Measurements from ENCODE around the gene P3H4. TPM values are rescaled to one million over a fixed set of nuclear protein-coding genes. Genes with fewer than 3 reads are reported as not detected.
A peak's percentile ranks its signal among the peaks of the same experiment; 100 is the strongest.

Gene P3H4
- total and polyA plus RNA-seq, 7 donors = 3.0 to 12.3 (median 9.9) TPM

DNA sequence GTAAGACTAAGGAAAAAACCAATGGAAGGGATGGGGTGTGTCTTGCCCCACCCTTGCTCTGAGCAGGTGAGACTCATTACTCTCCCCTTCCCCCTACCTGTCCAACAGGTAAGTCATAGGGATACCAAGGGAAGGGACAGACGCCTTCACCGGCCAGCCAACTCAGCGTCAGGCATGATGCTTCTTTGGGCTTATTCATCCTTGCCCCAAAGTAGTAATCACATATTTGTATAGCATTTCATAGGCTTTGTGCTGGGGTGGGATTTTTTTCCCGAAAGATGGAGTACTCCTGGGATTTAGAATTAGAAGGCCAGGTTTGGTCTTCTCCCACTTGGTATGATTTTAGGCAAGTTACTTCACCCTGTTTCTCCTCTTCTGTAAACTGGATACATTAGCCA, 24.7 kb downstream of the P3H4 start:
- H3K4me1 ChIP-seq = peaks cover 0 to 37% (median 19%) of the 10 kb centered on the region in 4 donors
- no peaks in the 10 kb centered on the region for H3K9me3 ChIP-seq
- H3K4me3 ChIP-seq = no peak overlapping the region
- H3K27ac ChIP-seq = peak overlapping the region in 1 of 4 donors; percentile 32
- H3K27me3 ChIP-seq = peaks cover 15 to 37% (median 18%) of the 10 kb centered on the region in 3 donors
- TF ChIP-seq POLR2A (IDR thresholded peaks at IDR 0.05) = peak in 1 of 2 donors; percentile 76
- no peak for TF ChIP-seq EP300 (IDR thresholded peaks at IDR 0.05)
- TF ChIP-seq CTCF (IDR thresholded peaks at IDR 0.05) = no peak
- TF ChIP-seq POLR2AphosphoS5 (IDR thresholded peaks at IDR 0.05) = peak in 1 of 4 donors; percentile 8
- DNase-seq = no peak
- intact Hi-C loops (cut with DNase I) = no loop called here
- no peaks in the 10 kb centered on the region for H3K36me3 ChIP-seq
- 14 to 39% methylated on average over 4 of the region's 4 CpGs for WGBS, 2 donors

DNA sequence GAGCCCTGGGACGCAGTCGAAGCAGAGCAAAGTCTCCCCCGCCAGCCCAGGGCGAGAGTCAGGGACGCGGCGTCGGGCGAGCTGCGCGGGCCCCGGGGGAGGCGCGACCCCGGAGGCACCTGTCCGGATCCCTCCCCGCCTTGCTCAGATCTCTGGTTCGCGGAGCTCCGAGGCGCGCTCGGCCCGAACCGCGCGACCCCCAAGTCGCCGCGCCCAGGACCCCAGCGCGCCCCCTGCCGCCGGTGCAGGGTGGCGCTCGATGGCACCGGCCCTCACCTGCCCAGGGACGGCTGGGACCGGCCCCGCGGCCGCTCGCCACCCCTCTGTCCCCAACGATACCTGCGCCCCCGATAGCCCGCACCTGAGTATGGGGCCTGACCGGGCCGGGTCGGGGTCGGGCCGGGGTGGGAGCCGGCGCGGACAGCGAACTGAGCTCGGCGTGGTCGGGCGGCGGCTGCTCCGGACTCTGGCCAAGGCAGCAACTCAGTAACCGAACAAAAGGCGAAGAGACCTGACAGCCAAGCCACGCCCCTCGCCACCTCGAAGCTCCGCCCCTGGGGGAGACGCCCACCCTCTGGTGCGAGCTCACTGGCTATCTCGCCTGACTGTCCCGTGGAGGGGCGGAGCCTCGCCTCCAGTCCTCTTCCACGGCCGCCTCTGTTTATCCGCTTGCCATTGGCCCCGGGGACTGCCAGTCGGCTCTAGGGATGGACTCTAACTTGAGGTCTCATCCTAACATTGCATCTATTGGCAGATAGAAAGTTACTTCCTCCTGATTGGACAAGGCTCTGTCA, 25.3 kb downstream of the P3H4 start, which contains the start of gene JUP:
Gene JUP (minus strand): TSS at position 485 of the 794 bp plus-strand sequence. CDS start 14,857 bp downstream, outside the sequence.
- TF ChIP-seq POLR2AphosphoS5 (IDR thresholded peaks at IDR 0.05) = peak; percentile 66 to 93 (median 92)
- TF ChIP-seq POLR2A (IDR thresholded peaks at IDR 0.05) = peak; percentile 73 to 89
- no peak for TF ChIP-seq EP300 (IDR thresholded peaks at IDR 0.05)
- TF ChIP-seq CTCF (IDR thresholded peaks at IDR 0.05) = peak in 3 of 4 experiments; percentile 15 to 40 (median 18)
- Histone ChIP-seq H3K4me1 (peaks cover 0 to 38% (median 18%) of the 10 kb centered on the region in 4 donors), H3K27ac (peak within 1 kb of the TSS; percentile 64 to 78 (median 74)), H3K36me3 (no peaks in the 10 kb centered on the region), H3K27me3 (peaks cover 15 to 37% (median 18%) of the 10 kb centered on the region in 3 donors), H3K9me3 (no peaks in the 10 kb centered on the region), H3K4me3 (peak within 1 kb of the TSS; percentile 45 to 64 (median 58))
- WGBS, 2 donors = 1% methylated on average over 79 of the region's 79 CpGs
- intact Hi-C loops (cut with DNase I) = no loop called here
- DNase-seq = peak; percentile 99

DNA sequence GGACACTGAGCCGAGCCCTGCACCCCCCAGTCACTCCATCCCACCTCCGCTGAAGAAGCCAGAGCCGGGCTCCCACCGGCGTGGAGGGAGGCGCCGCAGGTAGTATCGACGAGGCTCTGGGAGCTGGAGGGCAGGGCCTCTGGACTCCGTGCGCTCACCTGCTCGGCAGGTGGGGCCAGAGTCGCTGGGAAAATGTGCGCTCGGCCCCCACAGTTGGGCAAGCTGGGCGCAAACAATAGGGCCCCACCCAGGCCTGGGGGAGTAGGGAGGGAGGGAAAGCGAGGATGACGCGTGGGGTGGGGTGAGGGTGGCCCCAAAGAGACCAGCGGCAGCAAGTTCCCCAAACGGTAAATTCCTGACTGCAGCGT, 25.9 kb downstream of the P3H4 start:
- no peak for TF ChIP-seq EP300 (IDR thresholded peaks at IDR 0.05)
- TF ChIP-seq POLR2A (IDR thresholded peaks at IDR 0.05) = peak in 1 of 2 donors; percentile 52
- TF ChIP-seq POLR2AphosphoS5 (IDR thresholded peaks at IDR 0.05) = peak in 1 of 4 donors; percentile 31
- no peaks in the 10 kb centered on the region for H3K9me3 ChIP-seq
- no peak for DNase-seq
- peaks cover 0 to 38% (median 18%) of the 10 kb centered on the region in 4 donors for H3K4me1 ChIP-seq
- intact Hi-C loops (cut with DNase I) = no loop called here
- peak overlapping the region; percentile 64 to 78 (median 74) for H3K27ac ChIP-seq
- H3K27me3 ChIP-seq = peaks cover 15 to 37% (median 18%) of the 10 kb centered on the region in 3 donors
- peak overlapping the region; percentile 45 to 64 (median 58) for H3K4me3 ChIP-seq
- 1% methylated on average over 22 of the region's 22 CpGs for WGBS, 2 donors
- H3K36me3 ChIP-seq = no peaks in the 10 kb centered on the region

DNA sequence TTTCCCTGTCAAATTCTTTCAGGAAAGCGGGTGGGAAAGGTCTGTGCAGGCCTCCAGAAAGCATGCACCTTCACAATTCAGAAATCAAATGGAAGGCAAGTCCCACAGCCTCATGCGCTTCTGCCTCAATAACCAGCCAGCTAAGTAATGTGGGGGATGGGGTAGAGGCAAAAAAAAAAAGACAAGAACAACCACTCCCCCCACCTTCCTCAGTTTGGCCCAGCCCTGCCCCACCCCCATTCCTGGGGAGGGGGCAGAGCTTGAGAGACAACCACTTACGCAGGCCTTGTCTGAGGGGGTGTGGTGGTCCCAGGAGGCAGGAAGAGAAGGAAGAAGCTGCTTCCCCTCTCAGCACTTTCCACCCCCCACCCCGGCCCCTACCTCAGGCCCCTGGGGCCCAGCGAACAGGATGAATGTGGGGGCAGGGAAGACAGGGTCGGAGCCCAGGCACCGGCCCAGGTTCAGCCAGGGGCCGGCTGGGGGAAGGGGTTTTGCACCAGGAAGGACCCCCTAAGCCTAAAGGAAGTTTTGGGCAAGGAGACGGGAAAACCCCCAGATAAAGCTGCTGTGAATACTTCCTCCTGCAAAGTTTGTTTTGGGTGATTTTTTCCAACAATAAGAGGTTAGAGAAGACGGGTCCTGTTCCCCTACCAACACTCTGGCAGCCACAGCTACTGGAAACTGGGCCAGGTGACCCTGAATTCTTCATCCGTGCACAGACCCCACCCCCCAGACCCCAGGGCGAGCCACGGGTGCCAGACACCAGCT, 26.5 kb downstream of the P3H4 start:
- no peaks in the 10 kb centered on the region for H3K9me3 ChIP-seq
- no peak for TF ChIP-seq EP300 (IDR thresholded peaks at IDR 0.05)
- no peak for TF ChIP-seq POLR2AphosphoS5 (IDR thresholded peaks at IDR 0.05)
- TF ChIP-seq POLR2A (IDR thresholded peaks at IDR 0.05) = no peak
- no peak for TF ChIP-seq CTCF (IDR thresholded peaks at IDR 0.05)
- no peaks in the 10 kb centered on the region for H3K36me3 ChIP-seq
- 3 to 8% methylated on average over 13 of the region's 13 CpGs for WGBS, 2 donors
- peaks cover 0 to 38% (median 18%) of the 10 kb centered on the region in 4 donors for H3K4me1 ChIP-seq
- no peak for DNase-seq
- peak overlapping the region; percentile 64 to 78 (median 74) for H3K27ac ChIP-seq
- intact Hi-C loops (cut with DNase I) = no loop called here
- peaks cover 15 to 37% (median 18%) of the 10 kb centered on the region in 3 donors for H3K27me3 ChIP-seq
- peak overlapping the region; percentile 45 to 64 (median 58) for H3K4me3 ChIP-seq
